NCI-H2171 (cell line): Measurements from ENCODE around the gene DGKG.

Experiments
- DNase-seq: peaks from one replicate; lab custom pipeline; 2025; lab: John Stamatoyannopoulos, UW

The DGKG gene

DNA sequence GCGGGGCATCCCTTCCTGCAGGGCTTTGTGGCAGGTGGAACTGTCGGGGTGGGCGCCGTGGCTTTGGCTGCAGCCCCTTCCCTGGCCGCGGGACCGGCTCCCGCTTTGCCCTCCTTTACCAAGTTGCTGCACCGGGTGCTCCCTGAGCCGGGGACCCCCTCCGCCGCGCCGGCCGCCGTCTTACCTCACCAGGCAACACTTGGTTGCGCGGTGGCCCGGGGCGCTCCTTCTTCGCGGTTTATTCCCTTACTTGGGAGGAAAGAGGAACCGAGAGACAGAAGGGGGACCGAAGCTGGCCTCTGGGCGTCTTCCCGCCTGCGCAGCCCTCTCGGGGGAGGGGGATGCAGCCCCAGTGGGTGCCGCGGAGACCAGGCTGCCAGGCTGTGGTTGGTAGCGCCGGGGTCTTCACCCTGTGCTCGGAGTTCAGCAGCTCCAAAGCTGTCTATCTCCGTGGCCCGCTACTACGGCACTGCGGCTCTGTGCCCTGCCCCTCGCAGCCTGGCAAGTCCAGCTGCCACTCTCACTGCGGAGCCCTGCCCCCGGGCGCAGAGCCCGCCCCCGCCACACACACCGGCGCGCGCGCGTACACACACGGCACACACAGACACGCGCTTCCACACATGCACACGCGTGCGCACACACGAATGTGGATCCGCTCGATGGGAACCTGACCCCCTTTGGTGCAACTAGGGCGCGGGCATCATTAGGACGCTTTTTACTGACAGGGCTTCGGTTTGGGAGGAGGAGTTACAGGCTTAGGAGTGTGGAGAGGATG, at the start of gene DGKG:
DGKG (minus strand) TSS at position 473 of the 775 bp plus-strand sequence. CDS start 41,775 bp downstream, outside the sequence.
- DNase-seq, result no peak

DNA sequence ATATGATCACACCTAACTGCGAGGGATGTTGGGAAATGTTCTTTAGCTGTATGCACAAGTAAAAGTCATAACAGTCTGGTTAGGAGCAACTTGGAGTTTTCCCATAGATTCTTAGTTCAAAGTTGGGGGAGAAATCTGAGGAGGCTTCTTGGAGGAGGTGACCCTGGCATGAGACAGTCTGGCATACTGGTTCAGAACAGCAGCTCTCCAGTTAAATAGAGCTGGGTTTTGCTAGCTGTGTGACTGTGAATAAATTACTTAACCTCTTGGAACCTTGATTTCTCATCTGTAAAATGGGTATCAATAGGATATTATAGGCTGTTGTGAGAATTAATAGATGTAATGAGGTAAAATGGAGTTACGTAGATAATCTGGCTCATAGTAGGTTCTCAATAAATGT, 49.1 kb upstream of the DGKG start:
- DNase-seq, result no peak

DNA sequence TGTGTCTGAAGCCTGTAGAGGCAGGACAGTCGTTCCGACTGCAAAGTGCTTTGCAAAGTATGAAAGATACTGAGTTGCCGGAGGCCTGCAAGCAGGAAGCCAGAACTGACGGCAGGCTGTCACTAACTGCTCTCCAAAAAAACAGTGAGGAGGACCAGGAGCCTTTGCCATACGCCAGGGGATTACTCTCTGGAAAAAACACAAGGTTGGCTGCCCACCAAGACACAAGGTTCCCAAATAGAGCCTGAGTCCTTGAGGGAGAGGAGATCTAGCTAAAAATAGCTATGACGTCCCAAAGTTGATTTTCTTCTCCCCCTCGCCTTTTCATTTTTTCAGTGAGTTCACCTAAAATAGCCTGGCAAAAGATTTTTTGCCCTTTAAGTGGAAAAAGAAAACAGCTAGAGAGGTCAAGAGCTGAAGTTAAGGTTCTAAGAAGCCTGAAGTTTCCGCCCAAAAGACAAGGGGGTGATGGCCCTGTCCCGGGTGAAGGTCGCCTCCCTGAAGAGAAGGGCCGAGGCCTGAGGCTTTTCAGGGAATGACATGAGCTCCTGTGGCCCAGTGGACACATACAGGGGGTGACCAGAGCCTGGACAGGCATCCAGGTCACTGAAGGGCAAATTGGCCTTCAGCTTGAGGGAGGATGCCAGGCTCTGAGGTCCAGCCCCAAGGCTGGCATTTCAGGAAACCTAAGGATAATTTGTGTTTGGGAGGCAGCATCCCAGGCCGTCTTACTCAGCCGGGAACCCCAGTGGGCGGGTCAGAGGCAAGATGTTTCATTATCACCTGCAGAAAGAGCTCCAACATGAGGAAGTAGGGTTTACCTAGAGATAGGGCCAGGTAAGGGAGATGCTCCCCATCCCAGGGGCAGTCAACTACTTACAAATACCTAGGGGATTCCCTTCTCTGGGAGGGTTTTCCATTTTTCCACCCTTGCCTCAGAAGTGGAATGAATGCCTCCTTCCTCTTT, 44.9 kb upstream of the DGKG start:
- DNase-seq, result no peak

DNA sequence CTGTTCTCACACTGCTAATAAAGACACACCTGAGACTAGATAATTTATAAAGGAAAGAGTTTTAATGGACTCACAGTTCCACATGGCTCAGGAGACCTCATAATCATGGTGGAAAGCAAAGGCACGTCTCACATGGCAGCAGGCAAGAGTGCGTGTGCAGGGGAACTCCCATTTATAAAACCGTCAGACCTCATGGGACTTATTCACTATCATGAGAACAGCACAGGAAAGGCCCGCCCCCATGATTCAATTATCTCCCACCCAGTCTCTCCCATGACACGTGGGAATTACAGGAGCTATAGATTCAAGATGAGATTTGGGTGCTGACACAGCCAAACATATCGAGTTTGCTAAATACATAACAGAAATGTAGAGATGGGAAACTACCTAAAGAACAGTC, 39.5 kb upstream of the DGKG start:
- DNase-seq, result no peak

DNA sequence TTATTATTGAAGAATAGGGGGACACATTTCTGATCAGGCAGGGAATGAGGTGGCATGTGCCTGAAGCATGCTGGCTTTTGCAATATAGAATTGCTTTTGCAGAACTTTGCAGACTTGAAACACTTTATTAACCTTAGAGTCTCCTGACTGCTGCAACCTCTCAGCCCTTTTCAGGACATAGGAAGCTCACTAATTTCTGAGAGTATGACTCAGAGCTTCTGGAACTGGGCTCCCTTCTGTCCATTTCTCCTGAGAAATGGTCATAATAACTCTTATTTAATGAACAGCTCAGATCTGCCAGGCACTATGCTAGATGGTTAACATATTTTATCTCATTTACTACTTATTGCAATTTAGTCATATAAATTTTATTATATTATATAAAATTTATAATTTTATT, 38.6 kb upstream of the DGKG start:
- DNase-seq, result no peak

DNA sequence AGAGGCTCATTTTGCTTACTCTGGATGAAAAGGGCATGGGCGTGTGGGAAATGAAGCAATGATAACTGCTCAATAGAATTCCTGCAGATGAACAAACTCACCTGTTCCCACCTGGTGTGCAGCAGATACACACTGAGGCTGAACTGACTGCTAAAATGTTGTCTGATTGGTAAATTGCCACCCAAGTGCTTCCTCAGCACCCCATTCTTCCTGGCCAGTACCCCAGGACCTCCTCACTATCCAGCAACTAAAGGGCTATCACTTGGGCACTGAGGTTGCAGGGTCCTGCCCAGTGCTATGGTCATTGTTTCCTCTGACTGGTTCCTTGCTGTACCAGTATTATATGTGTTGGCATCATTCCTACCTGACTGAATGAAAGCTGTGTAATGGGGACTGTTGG, 38.0 kb upstream of the DGKG start:
- no peak for DNase-seq

DNA sequence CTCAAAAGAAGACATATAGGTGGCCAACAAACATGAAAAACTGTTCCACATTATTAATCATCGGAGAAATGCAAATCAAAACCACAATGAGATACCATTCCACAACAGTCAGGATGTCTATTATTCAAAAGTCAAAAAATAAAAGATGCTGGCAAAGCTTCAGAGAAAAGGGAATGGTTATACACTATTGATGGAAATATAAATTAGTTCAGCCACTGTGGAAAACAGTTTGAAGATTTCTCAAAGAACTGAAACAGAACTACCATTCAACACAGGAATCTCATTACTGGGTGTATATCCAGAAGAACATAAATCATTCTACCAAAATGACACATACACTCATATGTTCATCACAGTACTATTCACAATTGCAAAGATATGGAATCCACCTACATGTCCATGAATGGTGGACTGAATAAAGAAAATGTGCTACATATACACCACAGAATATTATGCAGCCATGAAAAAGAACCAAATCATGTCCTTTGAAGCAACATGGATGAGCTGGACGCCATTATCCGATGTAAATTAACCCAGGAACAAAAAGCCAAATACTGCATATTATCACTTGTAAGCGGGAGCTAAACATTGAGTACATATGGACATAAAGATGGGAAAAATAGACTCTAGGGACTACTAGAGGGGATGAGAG, 32.7 kb upstream of the DGKG start:
- DNase-seq, result no peak

DNA sequence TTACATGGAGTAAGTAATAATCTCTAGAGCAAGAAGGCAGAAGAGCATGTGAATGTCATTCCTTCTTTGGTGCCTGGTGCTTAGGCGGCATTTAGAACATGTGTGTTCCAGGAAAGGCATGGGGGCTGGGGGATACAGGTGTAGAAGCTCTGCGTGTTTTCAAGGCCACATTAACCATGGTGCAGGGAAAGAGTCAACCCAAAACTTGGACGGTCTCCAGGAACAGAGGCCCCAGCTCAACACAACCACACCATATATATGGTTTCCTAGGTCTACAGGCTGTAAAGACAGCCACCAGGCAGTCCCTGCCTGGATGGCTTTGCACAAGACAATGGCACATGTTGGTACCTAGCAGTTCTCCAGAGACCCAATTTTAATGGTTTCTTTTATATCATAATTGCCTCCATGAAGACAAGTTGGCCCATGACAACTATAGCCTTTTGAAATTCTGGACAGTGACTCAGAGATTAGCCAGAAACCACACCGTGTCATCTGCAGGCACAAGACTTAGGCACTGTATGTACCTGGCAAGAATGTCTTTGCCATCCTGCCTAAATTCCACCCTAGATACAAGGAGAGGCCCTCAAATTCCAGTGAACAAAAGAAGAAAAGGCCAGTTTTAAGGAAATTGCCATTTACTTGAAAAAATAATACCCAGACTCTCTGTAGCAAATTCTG, 25.0 kb upstream of the DGKG start:
- no peak for DNase-seq

DNA sequence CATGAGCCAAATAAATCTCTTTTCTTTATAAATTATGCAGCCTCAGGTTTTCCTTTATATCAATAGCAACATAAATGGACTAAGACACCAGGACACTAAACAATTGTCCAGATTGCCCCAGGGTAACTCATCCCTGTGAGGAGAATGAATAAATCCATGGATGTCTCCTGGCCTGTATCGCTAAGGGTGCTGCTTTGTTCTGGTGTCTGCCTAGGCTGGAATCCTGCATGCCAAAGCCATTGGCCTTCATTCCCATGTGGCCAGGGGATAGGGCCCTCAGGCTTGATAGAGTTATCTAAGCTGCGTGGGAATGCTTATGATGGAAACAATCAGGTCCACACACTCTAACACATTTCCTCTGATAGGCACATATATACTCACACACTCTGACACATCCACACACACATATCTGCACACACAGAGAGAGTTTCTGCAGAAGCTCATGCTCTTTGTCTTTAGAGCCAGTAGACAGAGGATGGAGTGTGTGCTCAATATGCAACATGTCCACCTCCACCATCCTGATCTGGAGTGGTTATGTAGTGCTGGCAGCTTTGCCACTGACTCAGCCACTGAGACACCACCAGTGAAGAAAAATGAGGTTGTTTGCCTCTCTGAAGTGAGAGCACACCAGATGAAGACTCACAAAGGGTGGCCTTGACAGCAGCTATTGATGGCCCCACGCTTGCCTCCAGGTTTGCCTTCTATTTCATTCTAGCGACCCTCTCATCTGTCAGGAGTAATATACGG, 24.0 kb upstream of the DGKG start:
- no peak for DNase-seq

DNA sequence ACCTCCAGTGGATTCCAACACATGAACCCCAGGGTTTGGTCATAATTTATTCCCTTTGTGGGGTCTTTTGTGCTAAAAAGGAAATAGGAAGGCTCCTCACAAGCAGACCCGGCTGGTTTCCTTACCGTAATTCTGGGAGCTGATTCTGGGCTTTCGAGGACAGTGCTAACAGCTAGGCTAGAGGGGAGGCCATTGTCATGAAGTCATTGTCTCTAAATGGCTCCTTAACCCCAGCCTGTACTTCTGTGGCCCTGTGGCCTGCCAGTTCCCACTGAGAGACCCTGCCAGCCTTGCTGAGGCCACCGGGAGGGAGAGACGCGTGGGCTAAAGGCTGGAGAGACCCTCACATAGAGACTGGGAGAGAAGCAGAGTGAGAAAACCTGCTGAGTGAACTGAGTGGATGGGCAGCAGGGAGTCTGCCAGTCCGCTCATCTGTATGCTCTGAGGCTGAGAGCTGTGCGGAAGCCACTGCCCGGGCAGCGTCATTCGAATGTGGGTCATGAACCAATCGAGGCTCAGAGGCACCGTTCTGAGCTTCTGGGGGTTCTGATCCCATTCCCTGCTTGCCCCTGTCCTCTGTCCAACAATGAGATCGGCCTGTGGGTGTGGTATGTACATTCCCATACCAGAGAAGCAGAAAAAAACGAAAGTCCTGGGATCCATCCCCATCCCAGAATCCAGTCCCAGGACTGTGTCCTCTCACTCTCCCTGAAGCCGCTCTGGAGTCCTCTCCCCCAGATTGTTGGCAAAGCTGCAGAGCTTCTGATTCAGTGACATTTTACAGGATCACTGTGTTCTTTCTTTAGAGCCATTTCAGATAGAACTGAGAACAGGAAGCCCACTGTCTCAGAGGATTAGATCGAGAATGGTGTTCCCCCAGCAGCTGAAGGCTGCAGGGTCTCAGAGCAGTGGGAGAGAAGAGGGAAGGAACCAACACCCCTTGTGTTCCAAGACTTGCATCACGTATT, 21.3 kb upstream of the DGKG start:
- no peak for DNase-seq

DNA sequence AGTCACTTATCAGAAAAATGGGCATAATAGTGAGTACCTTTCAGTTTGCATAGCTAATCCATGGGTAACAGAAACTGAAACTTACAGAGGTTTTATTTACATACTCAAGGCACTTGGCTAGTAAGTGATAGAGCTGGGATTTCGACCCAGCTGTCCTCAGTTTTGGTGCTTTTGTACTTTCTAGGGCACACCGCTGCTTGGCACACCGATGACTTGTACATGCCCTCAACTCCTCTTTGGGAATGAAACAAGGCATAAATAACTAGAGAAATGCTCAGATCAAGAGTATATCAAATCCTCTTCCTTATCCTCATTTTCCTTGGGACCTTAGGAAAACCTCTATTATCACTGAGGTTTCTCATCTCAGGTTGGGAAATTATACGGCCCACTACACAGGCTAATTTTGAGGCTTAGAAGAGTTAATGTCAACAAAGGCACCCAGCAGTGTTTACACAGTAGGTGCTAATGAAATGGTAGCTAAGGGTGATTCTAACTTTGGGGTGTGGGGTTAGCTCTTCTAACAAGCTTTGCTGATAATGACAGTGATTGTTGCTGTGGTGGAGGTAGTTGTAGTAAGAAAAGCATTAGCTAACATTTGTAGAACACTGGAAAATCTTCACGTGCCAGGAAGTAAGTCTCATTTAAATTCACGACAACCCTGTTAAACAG, 20.3 kb upstream of the DGKG start:
- no peak for DNase-seq

DNA sequence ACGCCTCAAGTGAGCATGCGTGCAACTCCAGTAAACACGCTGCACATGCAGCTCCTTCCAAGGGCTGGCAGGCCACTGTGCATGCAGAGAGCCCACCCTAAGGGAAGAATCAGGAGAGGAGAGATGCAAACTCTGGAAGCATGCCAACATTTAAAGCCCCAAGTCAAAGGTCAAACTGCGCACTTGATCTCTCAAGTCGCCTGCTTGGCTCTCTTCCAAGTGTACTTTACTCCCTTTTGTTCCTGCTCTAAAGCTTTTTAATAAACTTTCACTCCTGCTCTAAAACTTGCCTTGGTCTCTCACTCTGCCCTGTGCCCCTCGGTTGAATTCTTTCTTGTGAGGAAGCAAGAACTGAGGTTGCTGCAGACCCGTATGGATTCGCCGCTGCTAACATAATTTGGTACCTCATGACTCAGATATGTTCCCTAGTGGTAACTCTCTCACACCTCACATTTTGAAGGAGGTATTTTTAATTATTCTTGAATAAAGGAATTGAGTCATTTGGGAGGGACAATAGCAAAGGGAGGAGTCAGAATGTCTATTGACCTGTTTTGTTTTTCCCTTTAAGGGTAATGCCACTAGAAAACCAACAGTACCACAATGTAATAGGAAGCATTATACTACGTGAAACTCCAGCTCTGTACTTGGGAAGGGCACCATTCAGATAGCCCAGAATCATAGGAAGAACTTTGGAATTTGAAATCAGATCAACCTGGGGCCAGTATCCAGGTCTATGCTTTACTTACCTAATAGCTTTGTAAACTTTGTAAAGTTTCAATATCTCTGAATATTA, 19.6 kb upstream of the DGKG start:
- no peak for DNase-seq

DNA sequence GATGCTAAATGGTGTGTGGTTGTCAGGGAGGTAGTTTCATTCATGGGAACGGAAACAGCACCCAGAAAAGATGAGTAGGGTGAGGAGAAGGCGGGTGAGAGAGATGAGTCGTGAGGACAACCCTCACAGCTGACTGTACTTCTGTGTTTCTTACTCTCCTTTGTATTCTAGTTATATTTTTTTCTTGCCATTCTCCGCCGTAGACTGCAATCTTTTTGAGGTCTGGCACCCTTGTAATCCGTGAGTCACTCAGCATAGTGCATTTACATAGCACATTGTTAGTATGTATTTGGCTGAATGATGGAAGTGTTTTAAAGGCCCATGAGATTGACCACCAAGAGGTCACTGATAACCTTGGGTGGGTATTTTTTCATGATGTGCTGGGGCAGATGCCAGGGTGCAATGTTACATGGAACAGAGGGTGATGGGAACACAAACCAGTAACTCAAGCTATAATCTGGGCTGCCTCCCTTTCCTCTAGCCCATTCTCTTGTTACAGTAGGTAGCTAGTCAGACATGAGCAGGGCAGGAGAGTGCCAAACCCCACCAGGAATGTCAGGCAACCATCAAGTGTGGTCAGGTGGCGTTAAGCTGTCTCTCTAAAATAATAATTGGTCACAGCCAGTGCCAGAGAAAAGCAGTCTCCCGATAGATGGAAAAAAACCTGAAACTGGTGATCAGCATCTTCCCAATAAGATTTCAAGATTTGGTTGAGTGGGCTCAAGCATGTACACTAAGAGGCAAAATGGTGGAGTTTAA, 18.8 kb upstream of the DGKG start:
- DNase-seq, result no peak

DNA sequence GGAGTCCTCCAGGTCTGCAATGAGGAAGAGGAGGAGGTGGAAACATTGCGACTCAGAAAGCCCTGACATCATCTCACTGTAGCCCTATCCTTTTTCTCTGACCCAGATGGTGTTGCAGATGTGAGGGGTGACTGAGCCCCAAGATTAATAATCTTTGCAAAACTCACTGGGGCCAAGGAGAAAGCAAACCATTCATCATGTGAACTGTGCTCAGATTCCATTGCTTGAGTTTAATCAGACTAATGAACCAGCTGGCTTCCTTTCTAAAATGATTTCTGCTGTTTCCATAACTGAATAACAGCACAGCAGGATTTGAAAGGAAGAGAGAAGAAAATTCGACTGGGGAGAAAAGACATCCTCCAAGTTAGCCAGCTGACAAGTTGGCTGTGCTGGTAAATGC, 13.4 kb upstream of the DGKG start:
- DNase-seq, result no peak

DNA sequence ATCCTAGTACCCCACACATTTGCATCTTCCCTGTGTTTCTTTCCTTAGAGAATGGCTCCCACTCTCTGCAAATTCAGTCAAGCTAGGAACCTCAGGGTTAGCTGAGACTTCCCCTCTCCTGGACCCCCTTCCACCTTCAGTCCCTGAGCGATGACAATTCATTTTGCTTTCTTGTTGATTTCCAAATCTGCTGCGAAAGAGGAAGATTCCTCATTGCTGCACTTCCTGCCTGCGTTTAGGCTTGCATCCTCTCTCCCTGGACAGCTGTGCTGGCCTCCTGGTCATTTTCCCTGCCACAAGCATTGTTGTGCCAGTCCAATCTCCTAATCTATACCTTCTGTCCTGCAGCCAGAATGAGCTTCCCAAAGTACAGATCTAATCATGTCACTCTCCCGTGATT, 12.3 kb upstream of the DGKG start:
- DNase-seq, result no peak

DNA sequence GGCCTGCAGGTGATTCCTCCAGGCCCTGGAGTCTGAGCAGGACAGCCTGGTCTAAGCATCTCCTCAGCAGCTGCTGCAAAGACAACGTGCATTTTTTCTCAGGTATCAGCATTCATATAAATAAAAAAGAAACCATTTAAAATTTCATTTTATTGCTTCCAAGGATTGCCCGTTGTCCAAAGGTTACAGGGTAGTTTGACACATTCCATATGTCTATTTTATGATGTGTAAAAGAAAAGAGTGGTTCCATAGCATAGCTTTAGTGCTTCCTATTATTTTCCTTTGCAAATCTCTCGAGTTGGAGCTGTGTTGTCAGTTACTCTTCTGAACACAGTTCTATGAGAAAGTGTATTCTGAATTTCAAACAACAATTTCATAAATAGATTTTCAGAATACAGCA, 7.2 kb upstream of the DGKG start:
- DNase-seq, result no peak

DNA sequence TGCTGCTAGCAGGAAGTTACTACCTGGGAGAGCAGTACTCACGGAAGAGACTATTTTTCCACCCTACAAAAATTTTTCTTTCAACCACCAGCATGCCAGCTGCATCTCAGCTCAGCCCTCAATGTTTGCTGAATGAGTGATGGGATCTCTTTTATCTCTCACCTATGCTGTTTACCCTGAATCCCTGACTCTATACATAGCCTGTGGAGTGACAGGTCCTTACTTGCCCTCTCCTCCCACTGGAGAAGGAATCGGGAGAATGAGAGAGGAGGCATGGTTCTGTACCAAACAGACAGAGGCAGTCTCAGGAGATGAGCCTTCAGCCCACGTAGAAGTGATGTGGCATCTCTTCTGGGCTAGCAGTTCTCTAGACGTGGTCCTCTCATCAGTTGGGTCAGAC, 6.7 kb upstream of the DGKG start:
- DNase-seq, result no peak

DNA sequence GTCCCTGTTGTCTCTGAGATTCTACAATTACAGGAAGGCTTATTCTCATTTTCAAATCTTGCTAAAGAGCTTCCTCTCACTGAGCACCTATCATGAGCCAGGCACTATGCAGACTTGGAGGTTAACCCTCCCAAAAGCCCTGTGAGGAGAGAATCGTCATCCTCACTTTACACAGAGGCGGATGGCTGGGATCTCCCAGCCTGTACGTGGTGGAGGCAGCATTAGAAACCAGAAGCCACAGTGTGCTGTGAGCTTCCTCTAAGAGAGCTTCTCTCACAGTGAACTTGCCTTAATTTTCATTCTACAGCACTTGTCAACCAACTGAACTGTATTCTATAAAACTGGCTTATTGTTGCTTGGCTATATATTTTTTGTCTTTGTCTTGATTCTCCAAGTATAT, 6.1 kb upstream of the DGKG start:
- no peak for DNase-seq
